ENCODE results near the gene A2M. TPM values are rescaled to one million over a fixed set of nuclear protein-coding genes. Genes with fewer than 3 reads are reported as not detected.

Gene A2M
- total and polyA plus RNA-seq, 10 of the 15 experiments (the other 5 are each of a cell fraction or from before 2014, with no cell fraction given), result 0.03 to 3.5 (median 0.20) TPM; not detected in 5

GRCh38 chr12:9032202-9032964 lies 83.3 kb downstream of the A2M start:
- no peaks in the 10 kb centered on the region for H3K36me3 ChIP-seq (ENCODE audit: control insufficient read depth in 2 of 2, insufficient read depth in 2 of 2, low read length in 1 of 2)
- no peak overlapping the region for H3K4me3 ChIP-seq
- H3K4me1 ChIP-seq (ENCODE audit: control insufficient read depth, insufficient read depth, low read length), result no peaks in the 10 kb centered on the region
- 38% methylated on average over 5 of the region's 5 CpGs for whole genome bisulfite sequencing (ENCODE audit: insufficient coverage, insufficient replicate concordance, low lambda C conversion rate, missing lambda C conversion rate)
- no peak overlapping the region for H3K9ac ChIP-seq (ENCODE audit: control insufficient read depth, insufficient read depth, low read length)
- FAIRE-seq, result no peak
- ChIA-PET SMC1A (ENCODE audit: uncharacterized antibody, unreplicated experiment) (interaction anchor here (0.9 to 1.4 kb wide), 3 partner anchors 9 to 120 kb away, joined by 3 to 4 read pairs (median 3); no protein-coding TSS in a partner anchor), RAD21 (ENCODE audit: unreplicated experiment) (interaction anchor here (2.7 kb wide), 1 partner anchor 83 kb away, joined by 10 read pairs; the partner anchor contains the start of gene M6PR), CTCF (interaction anchor here (1.4 to 3.0 kb wide), 3 partner anchors 10 to 142 kb away, joined by 4 to 20 read pairs (median 6); partner anchors contain the start of gene M6PR), POLR2A (interaction anchor here (2.0 kb wide), 1 partner anchor 83 kb away, joined by 8 read pairs; the partner anchor contains the start of gene M6PR)
- no peak for DNase-seq (ENCODE audit: low read depth, low spot score)
- in situ Hi-C loops (cut with MboI) (no loop called here), intact Hi-C loops (cut with micrococcal nuclease; ENCODE audit: unreplicated experiment) (no loop called here)
- H2AFZ ChIP-seq (ENCODE audit: control insufficient read depth, low read depth, low read length), result peak overlapping the region; percentile 44
- ATAC-seq, result peak; percentile 66
- no peaks in the 10 kb centered on the region; the same call in 2 of the 3 replicates for H3K9me3 ChIP-seq (replicated peaks; ENCODE audit: control insufficient read depth, insufficient read depth, low read length)
- BruUV-seq (replicated peaks), result no TSS peak
- no peaks in the 10 kb centered on the region for H3K27me3 ChIP-seq (replicated peaks in 1 of 2; ENCODE audit: control insufficient read depth in 2 of 2, insufficient read depth in 2 of 2, low read length in 1 of 2)
- no peaks in the 10 kb centered on the region for H4K20me1 ChIP-seq (ENCODE audit: control insufficient read depth, insufficient read depth)
- no peaks in the 10 kb centered on the region for H3K79me2 ChIP-seq (ENCODE audit: control insufficient read depth, insufficient read depth, low read length)
- H3K4me2 ChIP-seq (ENCODE audit: control insufficient read depth, insufficient read depth), result no peak overlapping the region
- no peak overlapping the region for H3K27ac ChIP-seq (ENCODE audit: control insufficient read depth, insufficient read depth)
- TF ChIP-seq POLR2AphosphoS5 (IDR thresholded peaks at IDR 0.05; ENCODE audit: low read length), result no peak
- TF ChIP-seq REST (IDR thresholded peaks at IDR 0.05; ENCODE audit: low read depth, low read length), result no peak
- peak; percentile 49 for TF ChIP-seq RAD21 (IDR thresholded peaks at IDR 0.05; ENCODE audit: insufficient read depth, low read depth, low read length)
- no peak for TF ChIP-seq SMAD5 (IDR thresholded peaks at IDR 0.05; ENCODE audit: low read depth)
- peak; percentile 70; the same call in 1 of the 2 replicates for TF ChIP-seq PKNOX1 (IDR thresholded peaks at IDR 0.05)
- TF ChIP-seq ZNF592 (IDR thresholded peaks at IDR 0.05), result peak; percentile 86; the same call in 1 of the 2 replicates
- no peak for TF ChIP-seq RELB (IDR thresholded peaks at IDR 0.05; ENCODE audit: low read depth)
- TF ChIP-seq KAT2A (conservative IDR thresholded peaks at IDR 0.05; ENCODE audit: control insufficient read depth, low read depth, low read length), result no peak
- no peak for TF ChIP-seq IRF4 (IDR thresholded peaks at IDR 0.05; ENCODE audit: low read depth, low read length)
- TF ChIP-seq ATF7 (IDR thresholded peaks at IDR 0.05; ENCODE audit: low read depth), result peak; percentile 68
- TF ChIP-seq BMI1 (IDR thresholded peaks at IDR 0.05; ENCODE audit: borderline replicate concordance), result no peak
- TF ChIP-seq MEF2A (IDR thresholded peaks at IDR 0.05; ENCODE audit: insufficient read depth, low read depth, low read length), result no peak
